GM19328 (cell line): ENCODE measurements around the gene EFCAB14.
A peak's percentile ranks its signal among the peaks of the same experiment; 100 is the strongest.
"Not testable (repeated sequence)": the region's sequence is repeated elsewhere in the genome, so short reads cannot be mapped to it uniquely, and the experiment has no call there.

Source experiments
- ATAC-seq: cut with Tn5 transposase; IDR thresholded peaks from one replicate; pipeline ENCODE4 v1.9.1; 2021; ENCODE audit warnings: mild to moderate bottlenecking, moderate library complexity; ENCODE audit not compliant: unreplicated experiment

Gene EFCAB14

GRCh38 chr1:46687093-46687659 lies 31.7 kb downstream of the EFCAB14 start:
- no peak for ATAC-seq

DNA sequence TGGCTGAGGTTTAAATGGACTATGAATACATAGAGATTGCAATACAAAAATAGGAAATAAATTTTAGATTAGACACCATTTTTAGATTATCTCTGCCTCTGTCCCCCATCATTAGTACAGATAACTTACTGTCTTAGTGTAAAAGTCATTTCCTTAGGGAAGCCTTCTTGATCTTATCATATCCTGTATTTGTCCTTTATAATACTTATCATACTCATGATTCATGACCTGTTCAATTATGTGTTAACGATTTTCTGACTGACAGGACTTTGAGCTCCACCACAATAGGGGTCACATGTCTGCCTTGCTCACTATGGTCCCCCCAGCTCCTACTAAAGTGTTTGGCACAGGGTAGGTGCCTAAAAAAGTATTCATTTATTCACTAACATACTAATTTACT lies 32.7 kb downstream of the EFCAB14 start:
- ATAC-seq: no peak

GRCh38 chr1:46684670-46685069 lies 34.2 kb downstream of the EFCAB14 start:
- ATAC-seq: no peak

DNA sequence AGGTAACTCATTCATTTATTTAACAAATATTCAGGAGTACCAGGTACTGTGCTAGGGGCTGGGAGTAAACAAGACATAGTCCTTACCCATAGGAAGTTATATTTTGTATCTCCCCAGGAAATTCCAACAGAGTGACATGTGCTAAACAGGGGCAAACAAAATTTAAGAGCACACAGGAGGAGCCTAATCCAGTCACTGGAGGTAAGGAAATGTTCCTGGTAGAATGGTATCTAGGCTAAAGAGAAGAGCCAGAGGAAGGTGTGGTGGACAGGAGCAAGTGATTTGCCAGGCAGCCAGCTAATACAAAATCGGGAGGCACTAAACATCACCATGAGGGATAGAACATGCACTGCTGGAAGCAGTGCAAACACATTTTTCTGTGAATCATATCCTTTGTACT lies 36.9 kb downstream of the EFCAB14 start:
- ATAC-seq: no peak

DNA sequence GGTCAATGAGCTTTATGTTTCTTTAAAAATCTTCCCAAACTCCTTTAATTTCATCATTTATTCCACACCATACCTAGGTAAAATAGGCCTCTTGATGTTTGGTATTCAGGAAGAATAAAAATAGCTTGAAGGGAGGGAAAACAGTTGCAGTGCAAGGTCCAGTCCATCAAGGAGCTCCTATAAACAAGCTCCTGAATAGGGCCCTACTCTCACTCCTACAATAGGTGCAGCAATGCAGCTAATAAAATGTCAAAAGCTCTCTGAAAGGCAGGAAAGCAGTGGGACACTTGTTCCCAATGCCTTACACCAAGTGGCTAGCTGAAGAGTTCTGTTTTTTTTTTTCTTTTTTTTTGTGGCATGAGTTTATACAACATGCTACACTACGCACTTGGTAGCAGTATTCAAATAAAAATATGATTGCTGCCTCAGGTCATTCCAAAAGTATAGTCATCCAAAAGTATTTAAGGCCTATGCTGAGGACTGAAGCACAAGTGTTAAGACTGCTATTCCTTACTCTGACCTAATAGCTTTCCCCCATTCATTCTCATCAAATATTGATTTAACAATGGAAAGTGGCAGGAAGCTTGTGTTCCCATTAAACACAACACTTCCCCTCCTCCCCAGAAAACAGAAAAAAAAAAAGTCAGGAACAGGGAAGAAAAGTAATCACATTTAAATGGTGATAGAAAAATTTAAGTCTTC lies 37.4 kb downstream of the EFCAB14 start:
- no peak for ATAC-seq

- ATAC-seq: no peak
Measured at GRCh38 chr1:46679789-46680573, 38.9 kb downstream of the EFCAB14 start.

DNA sequence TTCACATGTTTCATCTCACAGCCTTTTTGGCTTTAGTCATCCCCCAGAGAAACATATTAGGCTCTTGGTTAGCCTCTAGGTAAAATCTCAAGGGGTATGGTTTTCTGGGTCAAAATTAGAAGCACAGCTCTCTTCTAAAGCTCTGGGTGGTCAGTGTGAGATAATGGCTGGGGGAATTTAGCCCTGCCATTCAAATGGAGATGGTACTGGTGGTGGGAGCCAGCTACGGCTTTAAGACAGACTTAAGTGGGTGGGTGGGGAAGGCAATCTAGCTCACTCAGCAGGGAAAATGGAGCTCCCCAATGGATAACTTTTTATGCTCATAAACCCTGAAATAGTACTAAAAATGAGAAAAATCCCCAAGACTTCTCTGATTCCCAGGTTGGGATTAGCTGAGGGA lies 41.6 kb downstream of the EFCAB14 start:
- ATAC-seq: no peak

DNA sequence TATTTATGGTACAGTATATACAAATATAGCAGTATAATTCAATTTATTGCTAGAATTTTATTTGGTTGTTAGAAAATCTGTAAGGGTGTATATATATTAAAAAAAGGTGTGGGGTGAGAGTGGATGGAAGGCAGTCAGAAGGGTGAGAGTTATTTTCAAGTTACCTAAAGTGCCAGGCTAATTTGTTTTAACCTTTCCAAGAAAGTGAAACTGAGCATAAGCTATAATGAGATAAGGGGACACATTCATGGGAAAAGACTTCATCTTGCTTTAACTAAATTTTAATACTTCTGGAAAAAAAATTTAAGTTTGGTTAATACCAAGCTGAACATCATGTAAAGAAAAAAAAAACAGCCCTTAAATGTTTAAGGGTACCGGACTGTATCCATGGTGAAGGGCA lies 42.4 kb downstream of the EFCAB14 start:
- ATAC-seq: no peak

DNA sequence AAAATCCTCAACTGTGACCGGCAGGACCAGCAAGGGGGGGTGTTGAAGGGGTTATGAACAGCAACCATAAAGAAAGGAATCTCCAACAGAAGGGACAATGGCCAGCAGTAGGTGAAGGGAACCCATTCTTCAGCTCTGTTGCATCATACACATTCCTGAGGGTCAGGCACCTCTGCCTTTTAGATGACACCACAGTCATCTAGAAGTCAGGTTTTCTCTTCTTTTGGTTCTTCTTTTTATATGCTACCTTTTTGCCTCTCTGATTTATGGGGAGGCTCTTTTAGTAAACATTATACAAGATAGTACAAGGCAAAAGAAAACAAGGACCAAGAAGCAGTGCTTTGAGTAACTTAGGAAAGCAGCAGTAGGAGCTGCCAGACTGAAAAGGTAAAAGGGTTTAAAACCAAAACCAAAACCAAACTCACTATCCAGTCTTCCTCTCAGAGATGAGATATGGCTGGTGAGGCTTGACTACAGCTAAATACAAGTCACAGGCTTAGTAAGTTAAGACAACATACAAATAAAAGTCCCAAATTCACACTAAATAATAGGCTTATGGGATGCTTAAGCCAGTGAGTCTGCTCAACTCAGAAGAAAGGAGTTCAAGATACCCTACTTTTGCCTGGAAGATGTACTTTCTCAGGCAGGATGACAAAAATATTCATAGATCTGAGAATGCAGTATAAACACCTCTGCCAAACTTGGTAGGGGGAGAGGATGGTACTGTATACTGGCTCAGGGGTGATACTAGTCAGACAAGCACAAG lies 43.2 kb downstream of the EFCAB14 start:
- ATAC-seq: peak; percentile 71

- ATAC-seq: no peak
Measured at GRCh38 chr1:46673749-46674182, 45.1 kb downstream of the EFCAB14 start.

- ATAC-seq: no peak
Measured at GRCh38 chr1:46672696-46673095, 46.2 kb downstream of the EFCAB14 start.

- ATAC-seq: no peak
Measured at GRCh38 chr1:46671554-46671953, 47.4 kb downstream of the EFCAB14 start, which contains the start of gene TEX38. Gene TEX38, plus strand, starts transcription at chr1:46671854. Its CDS starts 81 bp downstream, at chr1:46671935.

DNA sequence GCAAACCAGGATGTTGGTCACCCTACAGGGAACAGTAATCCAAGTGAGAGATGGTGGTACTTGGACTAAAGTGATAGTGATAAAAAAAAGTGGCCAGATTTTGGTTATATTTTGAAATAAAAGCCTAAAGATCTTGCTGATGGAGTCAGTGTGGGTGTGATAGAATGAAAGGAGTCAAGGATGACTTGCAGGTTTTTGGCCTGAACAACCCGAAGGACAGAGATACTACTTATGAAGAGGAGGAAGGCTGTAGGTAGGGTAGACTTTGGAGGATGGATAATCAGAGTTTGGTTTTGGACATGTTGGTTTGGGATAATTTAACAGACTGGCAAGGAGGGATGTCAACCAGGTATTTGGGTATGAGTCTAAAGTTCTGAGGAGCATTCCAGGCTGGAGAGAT lies 48.8 kb downstream of the EFCAB14 start:
- ATAC-seq: no peak

DNA sequence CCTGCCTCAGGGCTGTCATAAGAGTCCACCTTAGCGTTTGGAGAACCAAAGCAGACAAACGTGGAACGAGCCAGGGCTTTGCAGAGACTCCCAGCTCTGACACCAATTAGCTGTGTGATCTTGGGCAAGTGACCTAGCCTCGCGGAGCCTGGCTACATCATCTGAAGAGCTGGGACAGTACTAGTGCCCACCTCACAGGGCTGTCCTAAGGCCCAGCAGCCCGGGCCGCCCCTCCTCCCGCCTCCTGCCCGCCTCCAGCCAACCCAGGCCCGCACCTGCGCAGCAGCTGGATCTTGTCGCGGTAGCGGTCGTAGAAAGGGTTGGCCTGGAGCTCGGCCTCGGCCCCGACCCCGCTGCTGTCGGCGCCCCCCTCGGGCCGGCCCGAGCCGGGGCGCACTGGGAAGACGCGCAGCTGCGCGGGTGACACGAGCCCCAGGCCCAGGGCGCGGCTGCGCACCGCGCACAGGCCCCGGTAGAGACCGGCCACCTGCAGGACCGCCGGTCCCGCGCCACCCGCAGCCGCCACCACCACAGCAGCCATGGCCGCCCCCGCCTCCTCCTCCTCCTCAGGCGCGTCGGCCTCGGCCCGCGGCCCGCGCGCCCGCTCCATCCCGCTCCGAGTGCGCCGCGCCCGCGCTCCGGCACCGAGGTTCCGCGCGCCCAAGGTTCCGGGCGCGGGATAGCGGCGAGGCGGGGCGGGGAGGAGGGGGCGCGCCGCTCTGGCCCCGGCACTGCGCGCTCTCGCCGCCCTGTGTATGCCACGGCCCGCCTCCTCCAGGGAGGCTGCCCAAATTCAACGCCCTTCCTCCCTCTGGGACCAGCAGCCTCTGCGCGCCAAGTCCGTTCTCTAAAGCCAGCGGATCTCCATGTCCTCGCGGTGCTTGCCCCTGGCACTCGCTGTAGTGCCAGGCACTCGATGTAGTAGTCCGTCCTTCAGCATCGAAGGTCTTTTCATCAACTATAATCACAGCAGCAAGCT lies 50.8 kb downstream of the EFCAB14 start, which contains the start of gene ATPAF1:
ATPAF1 (minus strand) TSS at position 583 of the 979 bp plus-strand sequence; CDS start at position 541, 42 bp downstream.
- ATAC-seq: peak; percentile 56

GRCh38 chr1:46665983-46666382 lies 52.9 kb downstream of the EFCAB14 start:
- no peak for ATAC-seq

DNA sequence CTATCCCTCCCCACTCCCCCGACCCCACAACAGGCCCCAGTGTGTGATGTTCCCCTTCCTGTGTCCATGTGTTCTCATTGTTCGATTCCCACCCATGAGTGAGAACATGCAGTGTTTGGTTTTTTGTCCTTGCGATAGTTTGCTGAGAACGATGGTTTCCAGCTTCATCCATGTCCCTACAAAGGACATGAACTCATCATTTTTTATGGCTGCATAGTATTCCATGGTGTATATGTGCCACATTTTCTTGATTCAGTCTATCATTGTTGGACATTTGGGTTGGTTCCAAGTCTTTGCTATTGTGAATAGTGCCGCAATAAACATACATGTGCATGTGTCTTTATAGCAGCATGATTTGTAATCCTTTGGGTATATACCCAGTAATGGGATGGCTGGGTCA lies 56.0 kb downstream of the EFCAB14 start:
- not testable (repeated sequence) for ATAC-seq

GRCh38 chr1:46660116-46660515 lies 58.8 kb downstream of the EFCAB14 start:
- not testable (repeated sequence) for ATAC-seq

- ATAC-seq: no peak
Measured at GRCh38 chr1:46659307-46659870, 59.5 kb downstream of the EFCAB14 start.

DNA sequence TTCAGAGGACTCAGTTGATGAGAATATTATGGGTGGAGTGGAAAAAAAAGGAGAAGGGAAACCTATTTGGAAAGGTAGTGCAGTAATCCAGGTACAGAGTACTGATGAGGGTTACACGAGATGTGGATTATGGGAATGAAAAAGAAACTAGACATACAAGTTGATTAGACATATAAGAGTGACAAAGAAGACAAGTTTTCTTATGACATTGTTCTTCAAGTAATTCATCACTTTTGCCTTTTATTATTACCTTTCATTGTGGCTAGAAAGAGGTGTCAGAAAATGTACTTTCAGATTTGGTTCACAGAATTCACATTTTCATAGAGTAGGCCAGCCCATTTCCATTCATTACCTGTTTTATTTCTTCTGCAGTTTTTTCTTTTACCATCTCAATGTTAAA lies 61.1 kb downstream of the EFCAB14 start:
- no peak for ATAC-seq
